IPS-20b (cell line): ENCODE results near the gene ABCB8.

ENCODE experiments used
- H3K27ac ChIP-seq: one replicate; pipeline ENCODE4 v1.5.1; 2013; ENCODE audit warnings: low read length
- H3K27me3 ChIP-seq: 2 replicates; pipeline ENCODE4 v1.6.1; 2013; ENCODE audit warnings: mild to moderate bottlenecking, low read length, inconsistent platforms; ENCODE audit not compliant: insufficient read depth
- H3K36me3 ChIP-seq: 2 replicates; pipeline ENCODE4 v1.6.1; 2013; ENCODE audit warnings: low read depth, mild to moderate bottlenecking, inconsistent platforms, low read length, moderate library complexity; ENCODE audit not compliant: insufficient read depth
- H3K4me1 ChIP-seq: 2 replicates; pipeline ENCODE4 v1.6.1; 2013; ENCODE audit warnings: mild to moderate bottlenecking, control low read depth, inconsistent platforms, low read length, moderate library complexity; ENCODE audit not compliant: insufficient read depth
- H3K4me3 ChIP-seq: 2 replicates; pipeline ENCODE4 v1.5.1; 2013; ENCODE audit warnings: mild to moderate bottlenecking, low read length, inconsistent platforms
- H3K9ac ChIP-seq: 2 replicates; pipeline ENCODE4 v1.6.1; 2013; ENCODE audit warnings: low read depth, mild to moderate bottlenecking, inconsistent platforms, low read length, moderate library complexity
- H3K9me3 ChIP-seq: 2 replicates; pipeline ENCODE4 v1.6.1; 2013; ENCODE audit warnings: mild to moderate bottlenecking, low read depth, low read length, inconsistent platforms; ENCODE audit not compliant: insufficient read depth

Gene ABCB8

DNA sequence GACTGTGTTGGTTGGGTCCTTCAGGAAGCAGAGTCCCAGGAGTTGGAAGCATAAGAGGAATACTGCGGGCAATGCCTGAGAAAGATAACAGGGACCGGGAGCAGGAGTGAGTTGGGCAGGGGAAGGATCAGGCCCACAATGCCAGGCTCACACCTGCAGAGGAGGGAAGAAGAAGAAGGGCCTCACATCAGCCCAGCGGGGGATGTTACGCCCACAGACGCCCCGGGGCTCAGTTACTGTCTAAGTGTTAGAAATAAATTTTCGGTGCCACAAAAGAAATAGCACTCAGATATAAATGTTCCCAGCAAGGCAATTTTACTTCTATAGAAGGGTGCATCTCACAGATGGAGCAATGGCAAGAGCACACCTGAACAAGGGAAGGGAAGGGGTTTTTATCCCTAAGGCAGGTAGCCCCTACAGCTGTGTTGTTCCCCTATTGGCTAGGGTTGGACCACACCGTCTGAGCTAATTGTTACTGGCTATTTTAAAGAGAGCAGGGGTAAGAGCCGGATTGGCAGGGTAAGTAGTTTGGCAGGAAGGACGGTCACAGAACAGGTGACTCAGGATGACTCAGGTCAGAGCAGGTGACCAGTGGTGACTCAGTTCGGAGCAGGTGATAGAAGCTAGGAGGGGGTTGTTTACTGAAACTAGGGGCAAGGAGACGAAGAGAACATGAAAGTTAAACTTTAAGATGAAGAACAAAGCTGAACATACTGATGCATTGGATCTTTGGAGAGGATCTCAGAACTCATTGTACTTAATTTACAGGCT, 37.6 kb upstream of the ABCB8 start, which contains the start of gene NOS3:
NOS3 (plus strand) TSS at position 602 of the 771 bp plus-strand sequence. CDS start 2,787 bp downstream, outside the sequence.
- H3K9ac ChIP-seq = no peak within 1 kb of the TSS
- H3K4me1 ChIP-seq = peaks cover 3% of the 10 kb centered on the region; the same call in 1 of the 2 replicates
- H3K36me3 ChIP-seq = no peaks in the 10 kb centered on the region
- H3K4me3 ChIP-seq = no peak within 1 kb of the TSS
- H3K9me3 ChIP-seq = peaks cover 7% of the 10 kb centered on the region; the same call in 1 of the 2 replicates
- no peak within 1 kb of the TSS for H3K27ac ChIP-seq
- H3K27me3 ChIP-seq = peaks cover 10% of the 10 kb centered on the region

- Histone ChIP-seq H3K4me3 (no peak overlapping the region), H3K4me1 (peaks cover 3% of the 10 kb centered on the region; the same call in 1 of the 2 replicates), H3K27ac (no peak overlapping the region), H3K9me3 (peaks cover 7% of the 10 kb centered on the region; the same call in 1 of the 2 replicates), H3K36me3 (no peaks in the 10 kb centered on the region), H3K27me3 (peaks cover 7% of the 10 kb centered on the region), H3K9ac (no peak overlapping the region)
These were observed 36.1 kb upstream of the ABCB8 start for GRCh38 chr7:150992051-150992640.

DNA sequence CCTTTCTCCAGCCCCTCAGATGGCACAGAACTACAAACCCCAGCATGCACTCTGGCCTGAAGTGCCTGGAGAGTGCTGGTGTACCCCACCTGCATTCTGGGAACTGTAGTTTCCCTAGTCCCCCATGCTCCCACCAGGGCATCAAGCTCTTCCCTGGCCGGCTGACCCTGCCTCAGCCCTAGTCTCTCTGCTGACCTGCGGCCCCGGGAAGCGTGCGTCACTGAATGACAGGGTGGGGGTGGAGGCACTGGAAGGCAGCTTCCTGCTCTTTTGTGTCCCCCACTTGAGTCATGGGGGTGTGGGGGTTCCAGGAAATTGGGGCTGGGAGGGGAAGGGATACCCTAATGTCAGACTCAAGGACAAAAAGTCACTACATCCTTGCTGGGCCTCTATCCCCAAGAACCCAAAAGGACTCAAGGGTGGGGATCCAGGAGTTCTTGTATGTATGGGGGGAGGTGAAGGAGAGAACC, 35.4 kb upstream of the ABCB8 start:
- Histone ChIP-seq H3K4me1 (peaks cover 3% of the 10 kb centered on the region; the same call in 1 of the 2 replicates), H3K27me3 (peaks cover 5% of the 10 kb centered on the region), H3K9ac (no peak overlapping the region), H3K36me3 (no peaks in the 10 kb centered on the region), H3K27ac (no peak overlapping the region), H3K4me3 (no peak overlapping the region), H3K9me3 (peaks cover 7% of the 10 kb centered on the region; the same call in 1 of the 2 replicates)

DNA sequence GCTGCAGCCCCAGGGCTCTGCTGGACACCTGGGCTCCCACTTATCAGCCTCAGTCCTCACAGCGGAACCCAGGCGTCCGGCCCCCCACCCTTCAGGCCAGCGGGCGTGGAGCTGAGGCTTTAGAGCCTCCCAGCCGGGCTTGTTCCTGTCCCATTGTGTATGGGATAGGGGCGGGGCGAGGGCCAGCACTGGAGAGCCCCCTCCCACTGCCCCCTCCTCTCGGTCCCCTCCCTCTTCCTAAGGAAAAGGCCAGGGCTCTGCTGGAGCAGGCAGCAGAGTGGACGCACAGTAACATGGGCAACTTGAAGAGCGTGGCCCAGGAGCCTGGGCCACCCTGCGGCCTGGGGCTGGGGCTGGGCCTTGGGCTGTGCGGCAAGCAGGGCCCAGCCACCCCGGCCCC, 34.7 kb upstream of the ABCB8 start:
- H3K27ac ChIP-seq = no peak overlapping the region

GRCh38 chr7:150994141-150994837, 34.0 kb upstream of the ABCB8 start:
- H3K36me3 ChIP-seq = no peaks in the 10 kb centered on the region
- H3K4me3 ChIP-seq = no peak overlapping the region
- H3K27me3 ChIP-seq = no peaks in the 10 kb centered on the region
- H3K9me3 ChIP-seq = peaks cover 7% of the 10 kb centered on the region; the same call in 1 of the 2 replicates
- H3K4me1 ChIP-seq = peaks cover under 1% of the 10 kb centered on the region; the same call in 1 of the 2 replicates
- no peak overlapping the region for H3K27ac ChIP-seq
- H3K9ac ChIP-seq = no peak overlapping the region

More for the DNA sequence above, 34.7 kb upstream of the ABCB8 start:
- peaks cover 7% of the 10 kb centered on the region; the same call in 1 of the 2 replicates for H3K9me3 ChIP-seq
- H3K36me3 ChIP-seq = no peaks in the 10 kb centered on the region
- no peak overlapping the region for H3K4me3 ChIP-seq
- H3K9ac ChIP-seq = no peak overlapping the region
- H3K27me3 ChIP-seq = no peaks in the 10 kb centered on the region
- H3K4me1 ChIP-seq = peaks cover 3% of the 10 kb centered on the region; the same call in 1 of the 2 replicates

DNA sequence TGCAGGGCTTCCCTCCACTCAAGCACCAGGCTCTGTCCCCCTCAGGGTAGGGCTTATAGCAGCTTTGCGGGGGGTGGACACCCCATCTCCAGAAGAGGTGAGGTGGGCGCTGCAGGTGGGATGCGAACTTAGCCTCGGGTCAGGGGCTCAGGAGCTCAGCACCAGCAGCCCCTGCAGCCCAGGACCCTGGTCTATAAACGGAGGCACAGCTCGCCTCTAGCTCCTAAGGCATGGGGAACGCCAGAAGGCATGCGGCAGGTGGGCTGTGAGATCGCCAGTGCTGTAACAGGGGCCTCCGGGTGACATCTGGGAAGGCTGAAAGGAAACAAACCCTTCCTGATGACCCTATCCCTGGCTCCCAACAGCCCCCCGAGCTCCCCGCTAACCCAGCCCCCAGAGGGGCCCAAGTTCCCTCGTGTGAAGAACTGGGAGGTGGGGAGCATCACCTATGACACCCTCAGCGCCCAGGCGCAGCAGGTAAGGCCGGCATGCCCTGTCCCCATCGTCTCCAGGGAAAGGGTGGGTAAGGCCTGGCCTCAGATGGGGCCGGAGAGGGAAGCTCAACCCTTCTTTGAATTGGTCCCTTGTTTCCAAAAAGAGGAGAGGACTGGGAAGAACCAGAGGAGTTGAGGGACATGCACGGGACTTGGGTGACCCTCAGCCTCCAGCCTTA, 33.3 kb upstream of the ABCB8 start:
- Histone ChIP-seq H3K36me3 (no peaks in the 10 kb centered on the region), H3K27me3 (no peaks in the 10 kb centered on the region), H3K4me1 (no peaks in the 10 kb centered on the region; the same call in 1 of the 2 replicates), H3K9ac (no peak overlapping the region), H3K9me3 (peaks cover 7% of the 10 kb centered on the region; the same call in 1 of the 2 replicates), H3K4me3 (no peak overlapping the region), H3K27ac (no peak overlapping the region)

DNA sequence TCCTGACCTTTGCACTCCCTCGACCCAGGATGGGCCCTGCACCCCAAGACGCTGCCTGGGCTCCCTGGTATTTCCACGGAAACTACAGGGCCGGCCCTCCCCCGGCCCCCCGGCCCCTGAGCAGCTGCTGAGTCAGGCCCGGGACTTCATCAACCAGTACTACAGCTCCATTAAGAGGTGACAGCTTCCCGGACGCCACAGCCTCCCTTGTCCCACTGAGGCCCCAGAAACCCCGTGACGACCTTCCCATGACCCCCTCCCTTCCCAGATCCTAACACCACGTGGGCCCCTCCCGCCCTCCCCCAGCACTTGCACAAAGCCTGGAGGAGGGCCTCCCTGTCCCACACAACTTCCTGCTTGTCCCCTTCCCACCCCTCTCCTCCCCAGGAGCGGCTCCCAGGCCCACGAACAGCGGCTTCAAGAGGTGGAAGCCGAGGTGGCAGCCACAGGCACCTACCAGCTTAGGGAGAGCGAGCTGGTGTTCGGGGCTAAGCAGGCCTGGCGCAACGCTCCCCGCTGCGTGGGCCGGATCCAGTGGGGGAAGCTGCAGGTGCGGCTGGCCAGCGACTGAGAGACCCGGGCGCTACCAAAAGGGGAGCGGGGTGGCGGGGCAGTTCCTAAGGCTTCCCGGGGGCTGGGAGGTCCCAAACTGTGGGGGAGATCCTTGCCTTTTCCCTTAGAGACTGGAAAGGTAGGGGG, 31.7 kb upstream of the ABCB8 start:
- no peak overlapping the region for H3K9ac ChIP-seq

DNA sequence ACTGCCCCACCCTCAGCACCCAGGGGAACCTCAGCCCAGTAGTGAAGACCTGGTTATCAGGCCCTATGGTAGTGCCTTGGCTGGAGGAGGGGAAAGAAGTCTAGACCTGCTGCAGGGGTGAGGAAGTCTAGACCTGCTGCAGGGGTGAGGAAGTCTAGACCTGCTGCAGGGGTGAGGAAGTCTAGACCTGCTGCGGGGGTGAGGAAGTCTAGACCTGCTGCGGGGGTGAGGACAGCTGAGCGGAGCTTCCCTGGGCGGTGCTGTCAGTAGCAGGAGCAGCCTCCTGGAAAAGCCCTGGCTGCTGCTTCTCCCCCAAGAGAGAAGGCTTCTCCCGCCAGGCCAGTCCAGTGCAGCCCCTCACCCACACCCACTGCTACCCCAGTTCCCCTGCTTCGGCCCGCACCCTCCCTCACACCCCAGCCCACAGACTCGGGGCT, 31.2 kb upstream of the ABCB8 start:
- Histone ChIP-seq H3K4me3 (no peak overlapping the region), H3K36me3 (no peaks in the 10 kb centered on the region), H3K4me1 (no peaks in the 10 kb centered on the region; the same call in 1 of the 2 replicates), H3K27ac (no peak overlapping the region), H3K9ac (no peak overlapping the region), H3K9me3 (no peaks in the 10 kb centered on the region), H3K27me3 (no peaks in the 10 kb centered on the region)

More for the DNA sequence above, 31.7 kb upstream of the ABCB8 start:
- Histone ChIP-seq H3K27ac (no peak overlapping the region), H3K4me1 (no peaks in the 10 kb centered on the region; the same call in 1 of the 2 replicates), H3K27me3 (no peaks in the 10 kb centered on the region), H3K4me3 (no peak overlapping the region), H3K36me3 (no peaks in the 10 kb centered on the region), H3K9me3 (no peaks in the 10 kb centered on the region; the same call in 1 of the 2 replicates)

DNA sequence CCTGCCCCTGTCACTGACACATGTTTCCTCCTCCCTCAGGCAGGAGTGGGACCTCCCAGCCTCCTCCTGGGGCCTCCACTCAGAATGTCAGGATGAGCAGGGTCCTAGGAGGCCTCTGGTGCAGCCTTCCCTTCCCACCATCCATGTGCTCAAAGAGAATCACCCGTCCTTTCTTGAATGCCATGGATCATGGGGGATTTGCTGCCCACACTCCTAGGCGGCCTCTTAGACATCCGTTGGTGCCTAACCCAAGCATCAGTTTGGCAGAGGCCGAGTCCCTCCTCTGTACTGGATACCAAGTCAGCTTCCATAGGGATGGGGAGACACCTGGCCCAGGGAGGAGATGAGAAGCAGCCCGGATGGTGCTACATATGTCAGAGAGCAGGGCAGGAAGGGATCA, 30.4 kb upstream of the ABCB8 start:
- no peak overlapping the region for H3K4me3 ChIP-seq
- H3K9ac ChIP-seq = no peak overlapping the region
- H3K27ac ChIP-seq = no peak overlapping the region
- H3K36me3 ChIP-seq = no peaks in the 10 kb centered on the region
- no peaks in the 10 kb centered on the region; the same call in 1 of the 2 replicates for H3K4me1 ChIP-seq
- H3K27me3 ChIP-seq = no peaks in the 10 kb centered on the region
- H3K9me3 ChIP-seq = no peaks in the 10 kb centered on the region

DNA sequence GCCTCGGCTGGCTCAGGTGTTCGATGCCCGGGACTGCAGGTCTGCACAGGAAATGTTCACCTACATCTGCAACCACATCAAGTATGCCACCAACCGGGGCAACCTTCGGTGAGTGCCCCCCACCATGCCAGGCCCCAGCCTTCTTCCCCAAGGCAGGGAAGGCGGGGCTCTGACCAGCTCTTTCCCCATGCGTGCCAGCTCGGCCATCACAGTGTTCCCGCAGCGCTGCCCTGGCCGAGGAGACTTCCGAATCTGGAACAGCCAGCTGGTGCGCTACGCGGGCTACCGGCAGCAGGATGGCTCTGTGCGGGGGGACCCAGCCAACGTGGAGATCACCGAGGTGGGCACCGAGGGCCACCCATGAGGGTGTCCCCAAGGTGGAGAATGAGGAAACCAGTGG, 29.9 kb upstream of the ABCB8 start:
- no peaks in the 10 kb centered on the region for H3K36me3 ChIP-seq
- H3K4me3 ChIP-seq = no peak overlapping the region
- H3K27me3 ChIP-seq = no peaks in the 10 kb centered on the region
- no peaks in the 10 kb centered on the region; the same call in 1 of the 2 replicates for H3K4me1 ChIP-seq
- H3K9ac ChIP-seq = no peak overlapping the region
- H3K27ac ChIP-seq = no peak overlapping the region
- H3K9me3 ChIP-seq = no peaks in the 10 kb centered on the region
